ENCODE results near the gene ENTHD1. TPM values are rescaled to one million over a fixed set of nuclear protein-coding genes. Genes with fewer than 3 reads are reported as not detected.

The ENTHD1 gene
- total and polyA plus RNA-seq, 9 of the 15 experiments (the other 6 are each of a cell fraction or from before 2014, with no cell fraction given): 0.13 to 0.98 (median 0.35) TPM

DNA sequence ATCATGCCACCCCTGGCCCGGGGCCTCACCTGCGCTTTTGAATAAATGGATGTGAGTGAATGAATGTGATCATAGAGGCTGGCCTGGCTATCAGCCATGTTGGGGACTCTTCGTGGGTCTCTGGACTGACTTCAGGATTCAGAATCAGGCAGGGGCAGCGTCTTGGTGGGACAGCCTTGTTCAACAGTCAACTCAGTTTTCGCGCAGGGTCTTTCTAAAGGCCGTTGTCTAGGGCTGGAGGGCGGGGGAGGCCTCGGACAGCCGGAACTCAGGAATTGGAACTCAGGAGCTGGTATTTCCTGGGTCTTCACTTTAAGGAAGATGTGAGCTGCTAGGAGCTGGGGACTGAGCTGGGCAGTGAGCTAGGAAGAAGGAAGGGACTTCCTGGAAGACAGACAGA, 177.0 kb downstream of the ENTHD1 start:
- CTCF ChIA-PET (ENCODE audit: low intra/inter-chr PET ratio): no interaction called here
- no peak overlapping the region for H3K27ac ChIP-seq (ENCODE audit: extremely low read depth, low read depth, low read length)
- ATAC-seq (no peak), DNase-seq (ENCODE audit: extremely low read depth in 1 of 4, low spot score in 3 of 4) (no peak), FAIRE-seq (no peak)
- H3K27me3 ChIP-seq (ENCODE audit: control insufficient read depth in 2 of 2, insufficient read depth in 2 of 2, low read length in 2 of 2): no peaks in the 10 kb centered on the region
- POLR2A ChIA-PET: no interaction called here
- H2AFZ ChIP-seq (ENCODE audit: low read depth, low read length): no peak overlapping the region
- peaks cover 8 to 17% of the 10 kb centered on the region in 2 experiments; a peak in 4 of 5 replicates for H3K4me1 ChIP-seq (replicated peaks in 1 of 2; ENCODE audit: control insufficient read depth in 2 of 2, insufficient read depth in 2 of 2, low read length in 2 of 2)
- H3K36me3 ChIP-seq (ENCODE audit: control insufficient read depth, insufficient read depth, low read length): no peaks in the 10 kb centered on the region
- H3K9me1 ChIP-seq (ENCODE audit: control insufficient read depth, insufficient read depth, low read length): no peaks in the 10 kb centered on the region
- intact Hi-C loops (cut with micrococcal nuclease): no loop called here
- no peaks in the 10 kb centered on the region for H4K20me1 ChIP-seq (replicated peaks; ENCODE audit: control insufficient read depth, insufficient read depth, low read length)
- H3K9me3 ChIP-seq (replicated peaks; ENCODE audit: control insufficient read depth, insufficient read depth, low read depth, low read length): no peaks in the 10 kb centered on the region
- no peaks in the 10 kb centered on the region for H3K79me2 ChIP-seq (ENCODE audit: control insufficient read depth, insufficient read depth, low read length)
- in situ Hi-C loops (cut with MboI): no loop called here
- 75% methylated on average over 8 of the region's 10 CpGs for WGBS (ENCODE audit: insufficient coverage, low coverage, missing lambda C conversion rate)
- 0 out of 4 replicates have a peak overlapping the region, but pooled peaks of 1 of the 2 experiments have one; percentile 20 for H3K9ac ChIP-seq (ENCODE audit: insufficient read depth in 1 of 2, low read depth in 2 of 2, low read length in 2 of 2)
- no peak overlapping the region for H3K4me2 ChIP-seq (ENCODE audit: insufficient read depth, low read length)
- TF ChIP-seq NR2C1 (IDR thresholded peaks at IDR 0.05) (no peak), NR2C1 (tag; IDR thresholded peaks at IDR 0.05) (no peak), U2AF1 (optimal IDR thresholded peaks at IDR 0.05; ENCODE audit: low read depth, low read length) (no peak), EZH2 (IDR thresholded peaks at IDR 0.05; ENCODE audit: borderline replicate concordance, low read depth, low read length) (no peak), NFE2 (IDR thresholded peaks at IDR 0.05; ENCODE audit: low read depth) (no peak), PHF8 (IDR thresholded peaks at IDR 0.05; ENCODE audit: borderline replicate concordance, low read length) (no peak), CBX1 (IDR thresholded peaks at IDR 0.05; ENCODE audit: low read depth) (no peak), HDAC3 (IDR thresholded peaks at IDR 0.05; ENCODE audit: borderline replicate concordance, partially characterized antibody) (no peak), ZNF212 (CRISPR knock-in tag; IDR thresholded peaks at IDR 0.05) (no peak), ZNF586 (CRISPR knock-in tag; conservative IDR thresholded peaks at IDR 0.05) (no peak), KDM2B (CRISPR knock-in tag; IDR thresholded peaks at IDR 0.05) (no peak), MCM2 (IDR thresholded peaks at IDR 0.05; ENCODE audit: low read depth) (no peak), CREB1 (IDR thresholded peaks at IDR 0.05) (no peak), CREB1 (CRISPR knock-in tag; IDR thresholded peaks at IDR 0.05) (no peak), ZNF444 (CRISPR knock-in tag; IDR thresholded peaks at IDR 0.05) (no peak)
- H3K4me3 ChIP-seq: no peak overlapping the region
- no TSS peak for BruUV-seq (replicated peaks)

Data from K562 (cell line).